PC-9 (cell line): ENCODE measurements around the gene C9.

Experiments used
- CTCF ChIP-seq: fragments of 200-600 bp; sonication (generic); conservative IDR thresholded peaks from 2 replicates; pipeline ENCODE4 v1.6.1; 2017; ENCODE audit warnings: mixed run types, antibody characterized with exemption, mild to moderate bottlenecking, moderate library complexity
- EZH2 ChIP-seq: fragments of 200-600 bp; sonication (generic); IDR thresholded peaks from 2 replicates; pipeline ENCODE4 v1.8.0; 2017; ENCODE audit warnings: antibody characterized with exemption, low read depth

DNA sequence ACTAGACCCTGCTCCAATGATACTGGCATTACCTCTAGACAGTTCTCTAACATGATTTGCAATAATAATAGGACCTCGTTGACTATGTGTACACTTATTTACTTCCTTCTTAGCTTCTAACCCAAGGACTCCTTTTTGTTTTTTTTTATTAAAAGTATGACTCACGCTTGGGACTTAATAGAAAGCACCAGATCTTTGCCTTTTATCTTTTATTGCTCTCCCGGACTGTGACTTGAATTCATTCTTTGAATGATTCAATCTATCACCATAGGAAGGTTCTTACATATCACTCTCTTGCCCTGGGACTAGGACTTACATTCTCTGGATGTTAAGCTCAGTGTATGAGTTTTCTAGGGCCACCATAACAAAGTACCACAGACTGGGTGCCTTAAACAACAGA is 9.0 kb downstream of the C9 start:
- TF ChIP-seq CTCF, result no peak
- no peak for TF ChIP-seq EZH2
